ENCODE data around the gene ROR2. TPM values are rescaled to one million over a fixed set of nuclear protein-coding genes. Genes with fewer than 3 reads are reported as not detected.

The ROR2 gene
- total and polyA plus RNA-seq, 4 donors: 0.13 to 0.84 (median 0.52) TPM

- Histone ChIP-seq H3K9me3 (ENCODE audit: control insufficient read depth in 4 of 4, low read length in 3 of 4) (no peaks in the 10 kb centered on the region), H3K9ac (ENCODE audit: low read depth in 1 of 2, low read length in 2 of 2) (no peak overlapping the region), H3K36me3 (ENCODE audit: control insufficient read depth in 4 of 4, insufficient read depth in 3 of 4, low read depth in 1 of 4, low read length in 3 of 4) (no peaks in the 10 kb centered on the region), H3K27ac (ENCODE audit: low read depth in 1 of 2, low read length in 2 of 2) (no peak overlapping the region), H3K4me1 (ENCODE audit: control insufficient read depth in 4 of 4, insufficient read depth in 4 of 4, low read length in 3 of 4) (no peaks in the 10 kb centered on the region), H3K4me3 (ENCODE audit: low read depth in 1 of 3, low read length in 3 of 3) (no peak overlapping the region), H3K27me3 (ENCODE audit: control insufficient read depth in 4 of 4, insufficient read depth in 4 of 4, low read length in 3 of 4) (peaks cover 0 to 2% (median under 1%) of the 10 kb centered on the region in 4 donors)
- DNase-seq (ENCODE audit: low spot score): no peak
- WGBS: 89% methylated on average over 4 of the region's 4 CpGs
- TF ChIP-seq TAF1 (conservative IDR thresholded peaks at IDR 0.05): no peak
- TF ChIP-seq NR2F2 (IDR thresholded peaks at IDR 0.05): no peak
- TF ChIP-seq ATF3 (IDR thresholded peaks at IDR 0.05): no peak
- TF ChIP-seq HNF4A (conservative IDR thresholded peaks at IDR 0.05): no peak
- TF ChIP-seq MAX (IDR thresholded peaks at IDR 0.05): no peak
- TF ChIP-seq EGR1 (IDR thresholded peaks at IDR 0.05; ENCODE audit: low read depth in 2 of 2): no peak
- TF ChIP-seq JUND (IDR thresholded peaks at IDR 0.05): no peak
Observed at GRCh38 chr9:91824151-91824550, 125.9 kb downstream of the ROR2 start.

- TF ChIP-seq FOXA2 (IDR thresholded peaks at IDR 0.05) (no peak), FOXA1 (IDR thresholded peaks at IDR 0.05) (no peak), YY1 (IDR thresholded peaks at IDR 0.05) (no peak), REST (IDR thresholded peaks at IDR 0.05) (no peak)
- DNase-seq (ENCODE audit: low spot score): no peak
Observed at GRCh38 chr9:91820949-91821880, 128.8 kb downstream of the ROR2 start.

GRCh38 chr9:91820126-91820750 lies 129.8 kb downstream of the ROR2 start:
- Histone ChIP-seq H3K36me3 (ENCODE audit: control insufficient read depth in 4 of 4, insufficient read depth in 3 of 4, low read depth in 1 of 4, low read length in 3 of 4) (no peaks in the 10 kb centered on the region), H3K4me1 (ENCODE audit: control insufficient read depth in 4 of 4, insufficient read depth in 4 of 4, low read length in 3 of 4) (peaks cover 0 to 10% (median 3%) of the 10 kb centered on the region in 4 donors), H3K27me3 (ENCODE audit: control insufficient read depth in 4 of 4, insufficient read depth in 4 of 4, low read length in 3 of 4) (peaks cover 0 to 3% (median 0%) of the 10 kb centered on the region in 4 donors), H3K9ac (ENCODE audit: low read depth in 1 of 2, low read length in 2 of 2) (no peak overlapping the region), H3K9me3 (ENCODE audit: control insufficient read depth in 4 of 4, low read length in 3 of 4) (no peaks in the 10 kb centered on the region), H3K27ac (ENCODE audit: low read depth in 1 of 2, low read length in 2 of 2) (no peak overlapping the region), H3K4me3 (ENCODE audit: low read depth in 1 of 3, low read length in 3 of 3) (no peak overlapping the region)
- WGBS: 88% methylated on average over 11 of the region's 11 CpGs
- DNase-seq (ENCODE audit: low spot score): no peak
- TF ChIP-seq GABPA (IDR thresholded peaks at IDR 0.05 in 1 of 2, conservative IDR thresholded peaks at IDR 0.05 in 1 of 2) (no peak), RXRA (IDR thresholded peaks at IDR 0.05) (no peak), CTCF (IDR thresholded peaks at IDR 0.05; ENCODE audit: low read depth, low read length, missing input control) (no peak), MAX (IDR thresholded peaks at IDR 0.05) (no peak), EGR1 (IDR thresholded peaks at IDR 0.05; ENCODE audit: low read depth in 2 of 2) (no peak), FOXA1 (IDR thresholded peaks at IDR 0.05) (no peak), NR2F2 (IDR thresholded peaks at IDR 0.05) (no peak), REST (IDR thresholded peaks at IDR 0.05) (no peak), TAF1 (conservative IDR thresholded peaks at IDR 0.05) (no peak), YY1 (IDR thresholded peaks at IDR 0.05) (no peak), FOXA2 (IDR thresholded peaks at IDR 0.05) (no peak)

More at GRCh38 chr9:91820949-91821880, 128.8 kb downstream of the ROR2 start:
- Histone ChIP-seq H3K27ac (ENCODE audit: low read depth in 1 of 2, low read length in 2 of 2) (no peak overlapping the region), H3K27me3 (ENCODE audit: control insufficient read depth in 4 of 4, insufficient read depth in 4 of 4, low read length in 3 of 4) (peaks cover 0 to 3% (median 1%) of the 10 kb centered on the region in 4 donors), H3K4me1 (ENCODE audit: control insufficient read depth in 4 of 4, insufficient read depth in 4 of 4, low read length in 3 of 4) (peaks cover 0 to 10% (median 3%) of the 10 kb centered on the region in 4 donors), H3K9ac (ENCODE audit: low read depth in 1 of 2, low read length in 2 of 2) (no peak overlapping the region), H3K4me3 (ENCODE audit: low read depth in 1 of 3, low read length in 3 of 3) (no peak overlapping the region), H3K9me3 (ENCODE audit: control insufficient read depth in 4 of 4, low read length in 3 of 4) (no peaks in the 10 kb centered on the region), H3K36me3 (ENCODE audit: control insufficient read depth in 4 of 4, insufficient read depth in 3 of 4, low read depth in 1 of 4, low read length in 3 of 4) (no peaks in the 10 kb centered on the region)
- WGBS: 83% methylated on average over 11 of the region's 11 CpGs

All from liver (tissue), 9 donors.